IMR-90 (cell line): ENCODE results near the gene MTAP. TPM values are rescaled to one million over a fixed set of nuclear protein-coding genes. Genes with fewer than 3 reads are reported as not detected.

Source experiments
- ATAC-seq: fragments of 200-7000 bp; cut with Tn5 transposase; 2 replicates; pipeline ENCODE4 v1.9.1; 2020; ENCODE audit warnings: low read depth, mild to moderate bottlenecking, moderate library complexity
- BruUV-seq: library from RNA; stranded (reverse); fragments of 400-500 nt; replicated peaks from 2 replicates; lab custom pipeline; 2021; lab: Mats Ljungman, UMichigan
- CTCF ChIA-PET: fragments of 300-600 bp; formaldehyde crosslinking; extraction: SDS; loops from one replicate; lab custom pipeline; 2021; ENCODE audit warnings: antibody characterized with exemption; lab: Yijun Ruan, JAX
- POLR2A ChIA-PET: fragments of 300-600 bp; sonication (Branson Sonifier 250); formaldehyde crosslinking; loops from one replicate; lab custom pipeline; 2022; ENCODE audit warnings: antibody characterized with exemption; ENCODE audit not compliant: unreplicated experiment; lab: Charles Lee
- DNase-seq: peaks from one replicate; pipeline ENCODE4 v3.0.0; 2013
- H2AFZ ChIP-seq: replicated peaks from 2 replicates; pipeline ENCODE3; 2013; ENCODE audit warnings: low read length, mild to moderate bottlenecking; ENCODE audit not compliant: poor library complexity
- H2AK5ac ChIP-seq: 2 replicates; pipeline ENCODE4 v1.6.1; 2013; ENCODE audit warnings: low read depth, low read length, inconsistent platforms
- H2AK9ac ChIP-seq: replicated peaks from 2 replicates; pipeline ENCODE3; 2013; ENCODE audit warnings: mild to moderate bottlenecking, low read depth, low read length, moderate library complexity; ENCODE audit not compliant: poor library complexity
- H2BK120ac ChIP-seq: 2 replicates; pipeline ENCODE4 v1.6.1; 2013; ENCODE audit warnings: low read depth, low read length, inconsistent platforms
- H2BK15ac ChIP-seq: 3 replicates; pipeline ENCODE4 v1.6.1; 2013; ENCODE audit warnings: low read depth, low read length, inconsistent platforms
- H2BK20ac ChIP-seq: 2 replicates; pipeline ENCODE4 v1.6.1; 2013; ENCODE audit warnings: low read depth, mild to moderate bottlenecking, inconsistent platforms, low read length, moderate library complexity
- H2BK5ac ChIP-seq: 2 replicates; pipeline ENCODE4 v1.6.1; 2013; ENCODE audit warnings: mild to moderate bottlenecking, low read depth, low read length, inconsistent platforms; ENCODE audit not compliant: poor library complexity, severe bottlenecking
- H3K14ac ChIP-seq: replicated peaks from 2 replicates; pipeline ENCODE4 v1.6.1; 2013; ENCODE audit warnings: low read depth, low read length, inconsistent platforms
- H3K18ac ChIP-seq: 2 replicates; pipeline ENCODE4 v1.6.1; 2013; ENCODE audit warnings: low read depth, low read length, control low read depth
- H3K23ac ChIP-seq: 2 replicates; pipeline ENCODE4 v1.6.1; 2013; ENCODE audit warnings: low read depth, low read length, inconsistent platforms
- H3K27ac ChIP-seq: 2 replicates; pipeline ENCODE4 v1.5.1; 2013; ENCODE audit warnings: mild to moderate bottlenecking, control low read depth, low read length; ENCODE audit not compliant: insufficient read depth
- H3K27me3 ChIP-seq: 2 replicates; pipeline ENCODE4 v1.6.1; 2013; ENCODE audit warnings: low read length; ENCODE audit not compliant: control insufficient read depth, insufficient read depth
- H3K36me3 ChIP-seq: 2 replicates; pipeline ENCODE4 v1.6.1; 2013; ENCODE audit warnings: low read length, mixed read lengths; ENCODE audit not compliant: control insufficient read depth, insufficient read depth
- H3K4ac ChIP-seq: 2 replicates; pipeline ENCODE4 v1.6.1; 2013; ENCODE audit warnings: low read depth, low read length, inconsistent platforms
- H3K4me1 ChIP-seq: 2 replicates; pipeline ENCODE4 v1.6.1; 2013; ENCODE audit warnings: low read length, mixed read lengths; ENCODE audit not compliant: control insufficient read depth, insufficient read depth
- H3K4me2 ChIP-seq: 2 replicates; pipeline ENCODE4 v1.6.1; 2013; ENCODE audit warnings: low read depth, mild to moderate bottlenecking, control low read depth, low read length, moderate library complexity
- H3K4me3 ChIP-seq: 2 replicates; pipeline ENCODE4 v1.5.1; 2013; ENCODE audit warnings: low read depth, mild to moderate bottlenecking, control low read depth, low read length, moderate library complexity; ENCODE audit not compliant: insufficient read depth
- H3K56ac ChIP-seq: 2 replicates; pipeline ENCODE4 v1.6.1; 2013; ENCODE audit warnings: low read length, inconsistent platforms; ENCODE audit not compliant: insufficient read depth; ENCODE audit errors: extremely low read depth
- H3K79me1 ChIP-seq, 2 experiments: 2 replicates each; pipeline ENCODE4 v1.6.1; 2013; ENCODE audit warnings: low read length in 2 of 2, inconsistent platforms in 1 of 2, low read depth in 1 of 2
- H3K9ac ChIP-seq: 2 replicates; pipeline ENCODE4 v1.6.1; 2013; ENCODE audit warnings: low read depth, low read length, control low read depth
- H3K9me1 ChIP-seq: 2 replicates; pipeline ENCODE4 v1.6.1; 2013; ENCODE audit warnings: low read length, inconsistent platforms; ENCODE audit not compliant: insufficient read depth
- H3K9me3 ChIP-seq: 2 replicates; pipeline ENCODE4 v1.6.1; 2013; ENCODE audit warnings: low read length; ENCODE audit not compliant: control insufficient read depth, insufficient read depth
- H4K20me1 ChIP-seq: 2 replicates; pipeline ENCODE4 v1.6.1; 2013; ENCODE audit warnings: low read length, inconsistent platforms; ENCODE audit not compliant: insufficient read depth
- H4K5ac ChIP-seq: 2 replicates; pipeline ENCODE4 v1.6.1; 2013; ENCODE audit warnings: mild to moderate bottlenecking, low read depth, low read length, control low read depth
- H4K8ac ChIP-seq, 2 experiments: 2 replicates each; pipeline ENCODE4 v1.6.1; 2013; ENCODE audit warnings: low read depth in 2 of 2, low read length in 2 of 2, control low read depth in 1 of 2, inconsistent platforms in 1 of 2
- H4K91ac ChIP-seq: 2 replicates; pipeline ENCODE4 v1.6.1; 2013; ENCODE audit warnings: low read depth, low read length, inconsistent platforms; ENCODE audit not compliant: insufficient read depth
- BHLHE40 ChIP-seq: fragments of 150-350 bp; IDR thresholded peaks from 2 replicates; pipeline ENCODE4 v1.6.1; 2016; ENCODE audit warnings: mild to moderate bottlenecking, low read depth, low read length
- CEBPB ChIP-seq: IDR thresholded peaks from 2 replicates; pipeline ENCODE4 v1.6.1; 2012; ENCODE audit warnings: low read depth, low read length, improper control_type of control experiment
- FOS ChIP-seq: fragments of 150-350 bp; IDR thresholded peaks from 2 replicates; pipeline ENCODE4 v1.6.1; 2016; ENCODE audit warnings: low read depth, low read length
- WGBS, 2 experiments: methylation state at CpG; one replicate each; pipeline versions ENCODE4 v1.1.5 to v1.1.7; 2013; ENCODE audit warnings: missing lambda C conversion rate in 2 of 2; ENCODE audit not compliant: insufficient read length in 1 of 2; ENCODE audit errors: extremely low coverage in 2 of 2; 5-methylcytosine and 5-hydroxymethylcytosine counted together
- dilution Hi-C: fragments of 300-500 bp; cut with HindIII; formaldehyde crosslinking; loops from one replicate; pipeline ENCODE4 v1.14.3; 2018; ENCODE audit warnings: low sequenced_read_pairs; ENCODE audit not compliant: unreplicated experiment
- in situ Hi-C: fragments of 300-500 bp; cut with MboI; formaldehyde crosslinking; loops from 3 replicates; pipeline ENCODE4 v1.14.3; 2019; ENCODE audit warnings: low sequenced_read_pairs, inconsistent platforms, mixed read lengths
- intact Hi-C: fragments of 100-400 bp; cut with micrococcal nuclease; formaldehyde crosslinking; loops from 2 replicates; pipeline ENCODE4 v1.10.0; 2022
- polyA plus RNA-seq, 3 experiments: library from polyadenylated mRNA; depleted of rRNA; stranded (reverse); fragments of >200 nt; gene quantifications; 2 replicates each; pipeline ENCODE4 v1.2.3, GENCODE V29; 2012; ENCODE audit warnings: low replicate concordance in 1 of 3
- total RNA-seq: library from RNA; depleted of rRNA; stranded (reverse); fragments of >200 nt; gene quantifications from 2 replicates; pipeline ENCODE4 v1.2.3, GENCODE V29; 2012

MTAP gene
- total and polyA plus RNA-seq, 2 of the 4 experiments (the other 2 are of a cell fraction): 15.7 to 50.9 TPM

- no peaks in the 10 kb centered on the region for H3K9me3 ChIP-seq
- peak overlapping the region; percentile 82 for H2BK20ac ChIP-seq
- H2AFZ ChIP-seq: no peak overlapping the region
- peak overlapping the region; percentile 73 for H4K5ac ChIP-seq
- WGBS, 2 experiments: no CpG with 5 or more reads among the region's 2 CpGs
- peaks cover 8% of the 10 kb centered on the region for H3K4me1 ChIP-seq
- H2BK5ac ChIP-seq: peak overlapping the region; percentile 81
- H3K27ac ChIP-seq: peak overlapping the region; percentile 62; the same call in 1 of the 2 replicates
- H2AK9ac ChIP-seq: no peak overlapping the region
- H3K14ac ChIP-seq: peak overlapping the region; percentile 68
- no peak overlapping the region for H3K9ac ChIP-seq
- TF ChIP-seq BHLHE40: no peak
- peak; percentile 84 for TF ChIP-seq CEBPB
- 0 out of 2 replicates have a peak, but pooled peaks have one; percentile 4 for TF ChIP-seq FOS
- in situ Hi-C loops: loop anchor here (10.0 to 25.0 kb wide), 3 partner anchors 92 to 567 kb away; partner anchors contain the start of genes IFNA10, IFNA16 and IFNA7
- peak overlapping the region; percentile 3; the same call in 1 of the 2 replicates for H3K18ac ChIP-seq
- H4K91ac ChIP-seq: peak overlapping the region; percentile 69
- POLR2A ChIA-PET: no interaction called here
- peak overlapping the region; percentile 84 for H2AK5ac ChIP-seq
- DNase-seq (peak; percentile 27), ATAC-seq (0 out of 2 replicates have a peak, but pooled peaks have one; percentile 7)
- CTCF ChIA-PET: no interaction called here
- H3K4ac ChIP-seq: peak overlapping the region; percentile 85
- dilution Hi-C loops: loop anchor here (25.0 kb wide), 1 partner anchor 217 kb away; no protein-coding TSS in a partner anchor
- intact Hi-C loops: loop anchor here (2.0 kb wide), 1 partner anchor 231 kb away; no protein-coding TSS in a partner anchor
- H4K20me1 ChIP-seq: no peaks in the 10 kb centered on the region
- H3K4me2 ChIP-seq: no peak overlapping the region
- no peaks in the 10 kb centered on the region; a peak in 1 of 4 replicates for H3K79me1 ChIP-seq
- H3K27me3 ChIP-seq: no peaks in the 10 kb centered on the region
- peak overlapping the region; percentile 97 for H2BK15ac ChIP-seq
- peak overlapping the region; percentile 64 to 79; a peak in 3 of 4 replicates for H4K8ac ChIP-seq
- peak overlapping the region; percentile 91 for H2BK120ac ChIP-seq
- no peak overlapping the region for H3K56ac ChIP-seq
- H3K4me3 ChIP-seq: no peak overlapping the region
- BruUV-seq: no TSS peak
- peaks cover 7% of the 10 kb centered on the region for H3K9me1 ChIP-seq
- H3K23ac ChIP-seq: peak overlapping the region; percentile 66; the same call in 1 of the 2 replicates
- H3K36me3 ChIP-seq: no peaks in the 10 kb centered on the region
Observed at GRCh38 chr9:21779397-21779796, 23.0 kb upstream of the MTAP start.
